ENCODE measurements around the gene CPVL. TPM values are rescaled to one million over a fixed set of nuclear protein-coding genes. Genes with fewer than 3 reads are reported as not detected.

CPVL gene
- 72.6 TPM for total RNA-seq
- long read RNA-seq, transcript CPVL-201 (13 exons, 2,091 nt) = major isoform, 105 of 156 reads
- long read RNA-seq, transcript CPVL-202 (13 exons, 1,739 nt) = minor isoform, 9 of 156 reads
- long read RNA-seq, partial matches to known transcripts = 5 of 156 reads
- long read RNA-seq, other reads (novel, unspliced or antisense) = 37 of 156 reads

GRCh38 chr7:29146057-29146706 lies at the start of gene CPVL:
TSS of gene CPVL (minus strand) at chr7:29146537. CDS start at chr7:29121061, 25,476 bp downstream.
- ATAC-seq = peak; percentile 86
- intact Hi-C loops (cut with micrococcal nuclease) = no loop called here

DNA sequence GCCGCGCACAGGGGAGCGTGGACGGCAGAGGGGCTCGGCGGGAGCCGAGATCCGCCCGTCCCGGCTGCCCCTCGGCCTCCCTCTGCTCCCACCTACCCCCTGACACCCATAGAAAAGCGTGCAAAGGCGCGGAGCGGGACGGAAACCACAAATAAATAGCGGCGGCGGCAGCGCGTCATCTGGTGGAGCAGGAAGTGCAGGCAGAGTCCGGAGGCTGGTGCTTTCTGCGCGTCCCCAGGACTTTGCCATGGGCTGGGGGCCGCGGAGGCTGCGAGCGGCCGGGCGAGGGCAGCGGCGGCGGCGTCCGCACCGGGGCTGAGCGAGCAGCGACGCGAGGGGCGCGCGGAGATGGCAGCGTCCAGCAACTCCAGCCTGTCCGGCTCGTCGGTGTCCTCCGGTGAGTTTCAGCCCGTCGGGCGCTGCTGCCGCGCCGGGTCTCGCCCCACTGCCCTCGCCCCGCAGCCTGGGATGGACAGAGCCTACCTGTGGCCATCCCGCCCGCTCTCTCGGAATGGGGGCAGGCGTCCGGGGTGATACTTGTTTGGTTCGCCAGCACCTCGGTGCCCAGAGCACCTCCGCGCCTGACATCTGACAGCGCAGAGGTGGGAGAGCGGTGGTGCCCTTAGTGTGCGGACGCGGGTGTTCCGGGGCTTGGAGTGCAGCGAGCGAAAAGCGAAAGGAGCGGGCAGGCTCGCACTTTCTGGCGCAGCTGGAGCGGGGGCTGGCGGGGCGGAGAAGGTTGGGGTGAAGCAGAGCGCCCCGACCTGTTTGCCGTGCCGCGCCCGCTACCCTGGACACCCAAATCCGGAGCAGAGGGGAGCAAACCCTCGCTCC lies 48.5 kb upstream of the CPVL start, which contains the start of gene CHN2:
CHN2 (plus strand) TSS at position 182 of the 834 bp plus-strand sequence.
- intact Hi-C loops (cut with micrococcal nuclease) = loop anchor here (5.0 kb wide), 1 partner anchor 212 kb away; no protein-coding TSS in a partner anchor
- DNase-seq = peak; percentile 71
- peak; percentile 74 for ATAC-seq

More at GRCh38 chr7:29146057-29146706, at the start of gene CPVL:
- peak; percentile 79 for DNase-seq

DNA sequence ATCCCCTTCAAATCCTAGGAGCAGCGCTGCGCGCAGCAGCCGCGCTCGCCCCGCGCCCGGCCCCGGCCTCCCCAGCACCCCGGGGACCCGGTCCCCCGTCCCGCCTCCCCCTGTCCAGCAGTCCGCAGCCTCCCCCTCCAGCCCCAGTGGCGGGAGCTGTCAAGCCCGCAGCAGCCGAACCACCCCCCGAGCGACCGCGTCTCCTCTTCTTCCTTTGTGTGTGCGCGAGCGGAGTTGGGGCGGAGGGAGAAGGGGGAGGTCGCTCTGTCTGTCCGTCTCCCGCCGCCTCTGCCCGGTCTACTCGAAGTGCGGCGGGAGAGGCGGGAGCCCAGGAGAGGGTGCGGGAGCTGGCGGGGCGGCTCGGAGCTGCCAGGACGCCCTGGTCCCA lies 47.9 kb upstream of the CPVL start:
- ATAC-seq (peak; percentile 41), DNase-seq (peak; percentile 46)
- intact Hi-C loops (cut with micrococcal nuclease) = no loop called here

DNA sequence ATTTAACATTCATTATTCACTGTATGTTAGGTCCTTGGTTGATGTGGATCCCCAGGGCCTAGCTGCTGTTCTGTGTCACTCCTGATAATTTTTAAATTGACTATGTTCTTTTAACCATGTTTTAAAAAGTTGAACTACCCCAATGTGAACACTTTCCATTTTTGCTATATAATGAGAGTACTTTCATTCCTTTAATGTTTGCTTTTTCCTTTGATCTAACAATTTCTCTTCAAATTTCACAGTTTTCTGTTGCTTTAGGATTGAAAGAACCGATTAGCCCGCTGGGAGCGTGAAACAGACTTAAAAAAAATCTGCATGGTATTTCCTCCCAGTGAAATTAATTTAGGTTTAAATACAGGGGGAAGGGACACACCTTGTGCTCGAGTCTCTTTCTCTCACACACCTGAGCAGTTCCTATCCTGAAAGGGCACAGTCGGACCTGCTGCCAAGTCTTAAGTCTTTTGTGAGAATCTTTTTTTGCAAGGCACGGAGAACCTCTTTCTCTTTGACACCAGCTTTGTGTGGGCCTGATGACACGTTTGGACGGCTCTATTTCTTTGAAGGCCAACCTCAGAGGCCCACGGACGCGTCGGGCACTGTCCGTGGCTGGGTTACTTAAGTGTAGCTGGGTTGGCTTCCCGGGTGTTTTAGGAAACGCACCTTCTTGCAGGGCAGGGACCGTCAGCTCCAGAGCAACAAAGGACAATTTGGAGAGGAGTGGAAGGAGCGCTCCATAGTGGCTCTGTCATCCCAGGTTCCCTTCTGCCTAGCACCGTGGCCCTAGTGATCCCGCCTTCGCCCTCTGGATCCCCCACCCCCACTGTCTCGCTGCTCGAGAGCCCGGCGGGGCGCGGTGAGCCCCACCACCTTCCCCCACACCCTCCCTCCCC lies 47.2 kb upstream of the CPVL start:
- ATAC-seq = no peak
- intact Hi-C loops (cut with micrococcal nuclease) = no loop called here
- no peak for DNase-seq

- DNase-seq (no peak), ATAC-seq (no peak)
- intact Hi-C loops (cut with micrococcal nuclease) = no loop called here
Observed at GRCh38 chr7:29192811-29193210, 46.5 kb upstream of the CPVL start.

- no peak for ATAC-seq
- no peak for DNase-seq
- intact Hi-C loops (cut with micrococcal nuclease) = no loop called here
Observed at GRCh38 chr7:29192323-29192722, 46.0 kb upstream of the CPVL start.

GRCh38 chr7:29190349-29191045 lies 44.2 kb upstream of the CPVL start:
- ATAC-seq = no peak
- intact Hi-C loops (cut with micrococcal nuclease) = no loop called here
- no peak for DNase-seq

GRCh38 chr7:29189743-29190201 lies 43.4 kb upstream of the CPVL start:
- ATAC-seq (peak; percentile 58), DNase-seq (peak; percentile 74)
- intact Hi-C loops (cut with micrococcal nuclease) = no loop called here

GRCh38 chr7:29185613-29186012 lies 39.3 kb upstream of the CPVL start:
- intact Hi-C loops (cut with micrococcal nuclease) = no loop called here

GRCh38 chr7:29184599-29184998 lies 38.3 kb upstream of the CPVL start:
- DNase-seq = no peak
- ATAC-seq = no peak
- intact Hi-C loops (cut with micrococcal nuclease) = no loop called here

More at GRCh38 chr7:29185613-29186012, 39.3 kb upstream of the CPVL start:
- ATAC-seq = no peak
- DNase-seq = no peak

DNA sequence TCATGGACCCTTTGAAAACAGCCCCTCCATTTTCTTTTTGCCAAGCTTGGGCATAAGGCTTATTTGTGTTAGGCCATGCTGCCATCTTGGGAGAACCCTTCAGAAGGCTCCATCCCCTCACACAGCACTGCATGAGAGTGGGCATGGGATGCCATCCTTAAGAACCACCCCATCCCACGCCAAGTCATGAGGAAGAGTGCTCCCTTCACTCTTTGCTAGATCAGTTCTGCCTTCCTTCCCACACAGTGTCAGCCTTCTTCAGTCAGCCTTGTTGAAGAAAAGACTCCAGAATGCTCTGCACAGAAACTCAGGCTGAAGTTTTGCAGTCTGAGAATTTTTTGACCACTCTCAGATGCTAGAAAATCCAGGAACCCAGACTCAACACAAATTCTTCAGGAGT lies 32.8 kb upstream of the CPVL start:
- intact Hi-C loops (cut with micrococcal nuclease) = no loop called here
- no peak for DNase-seq
- no peak for ATAC-seq

- DNase-seq (peak; percentile 40), ATAC-seq (peak; percentile 77)
- intact Hi-C loops (cut with micrococcal nuclease) = no loop called here
Observed at GRCh38 chr7:29177963-29178600, 31.7 kb upstream of the CPVL start.

DNA sequence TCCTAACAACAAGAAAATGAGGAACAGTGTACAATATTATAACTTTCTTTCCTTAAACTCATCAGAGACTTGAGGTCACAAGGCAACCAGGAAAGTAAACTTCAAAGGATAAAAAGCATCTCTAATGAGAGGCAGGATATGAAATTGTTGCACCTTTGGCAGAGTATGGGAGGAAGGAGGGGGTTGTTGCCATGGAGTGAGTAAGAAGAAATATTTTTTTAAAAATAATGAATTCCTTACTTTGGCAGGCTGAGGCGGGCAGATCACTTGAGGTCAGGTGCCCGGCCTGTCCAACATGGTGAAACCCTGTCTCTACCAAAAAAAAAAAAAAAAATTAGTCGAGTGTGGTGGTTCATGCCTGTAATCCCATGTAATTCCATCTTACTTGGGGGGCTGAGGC lies 27.1 kb upstream of the CPVL start:
- ATAC-seq = no peak
- intact Hi-C loops (cut with micrococcal nuclease) = no loop called here

GRCh38 chr7:29170781-29171180 lies 24.4 kb upstream of the CPVL start:
- intact Hi-C loops (cut with micrococcal nuclease) = no loop called here
- ATAC-seq (no peak), DNase-seq (no peak)

More for the DNA sequence above, 27.1 kb upstream of the CPVL start:
- no peak for DNase-seq

GRCh38 chr7:29167721-29168120 lies 21.4 kb upstream of the CPVL start:
- intact Hi-C loops (cut with micrococcal nuclease) = no loop called here
- DNase-seq (no peak), ATAC-seq (no peak)

GRCh38 chr7:29163854-29164253 lies 17.5 kb upstream of the CPVL start:
- DNase-seq (no peak), ATAC-seq (no peak)
- intact Hi-C loops (cut with micrococcal nuclease) = no loop called here

- ATAC-seq (no peak), DNase-seq (no peak)
- intact Hi-C loops (cut with micrococcal nuclease) = no loop called here
Observed at GRCh38 chr7:29162577-29162976, 16.2 kb upstream of the CPVL start.

- intact Hi-C loops (cut with micrococcal nuclease) = no loop called here
- DNase-seq = no peak
- no peak for ATAC-seq
Observed at GRCh38 chr7:29161231-29161630, 14.9 kb upstream of the CPVL start.
